HG03457 (cell line): ENCODE results near the gene COL4A1.

Experiments used
- ATAC-seq: cut with Tn5 transposase; IDR thresholded peaks from one replicate; pipeline ENCODE4 v1.9.1; 2021; ENCODE audit warnings: moderate number of reproducible peaks; ENCODE audit not compliant: unreplicated experiment

COL4A1 gene

DNA sequence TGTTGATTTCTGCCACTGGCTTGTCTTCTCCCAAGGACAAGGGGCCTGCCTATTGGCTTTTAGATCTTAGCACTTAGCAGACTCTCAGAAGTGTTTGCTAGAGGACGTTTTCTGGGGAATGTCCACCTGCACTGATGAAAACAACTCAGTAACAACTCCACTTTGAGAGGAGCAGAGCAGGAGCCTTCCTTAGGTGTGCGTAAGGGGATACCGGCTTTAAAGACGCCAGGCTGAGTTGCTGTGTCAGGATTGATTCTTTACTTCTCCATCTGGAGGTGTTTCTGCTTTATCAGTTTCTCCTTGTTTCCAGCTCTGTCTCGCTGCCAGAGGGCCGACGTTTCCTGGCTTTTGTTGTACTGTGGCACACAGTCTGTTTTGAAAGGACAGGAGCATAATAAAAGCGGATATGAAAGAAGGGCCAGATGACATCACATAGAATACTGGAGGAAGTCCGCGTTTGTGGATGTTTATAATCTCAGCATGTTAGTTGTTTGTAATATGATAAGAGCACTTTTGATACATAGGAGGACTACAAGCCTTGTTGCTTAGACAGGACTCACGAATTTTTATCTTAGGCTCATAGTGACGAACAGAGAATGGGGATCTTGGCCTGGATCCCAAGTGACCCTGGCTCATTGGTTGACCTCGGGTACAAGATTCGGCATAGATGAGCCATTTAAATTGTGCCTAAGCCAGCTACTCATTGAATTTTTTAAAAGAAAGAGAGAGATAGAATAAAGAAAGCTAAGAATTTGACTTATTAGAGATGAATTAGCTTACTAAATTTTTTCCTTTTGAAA is 34.7 kb upstream of the COL4A1 start:
- peak; percentile 53 for ATAC-seq

DNA sequence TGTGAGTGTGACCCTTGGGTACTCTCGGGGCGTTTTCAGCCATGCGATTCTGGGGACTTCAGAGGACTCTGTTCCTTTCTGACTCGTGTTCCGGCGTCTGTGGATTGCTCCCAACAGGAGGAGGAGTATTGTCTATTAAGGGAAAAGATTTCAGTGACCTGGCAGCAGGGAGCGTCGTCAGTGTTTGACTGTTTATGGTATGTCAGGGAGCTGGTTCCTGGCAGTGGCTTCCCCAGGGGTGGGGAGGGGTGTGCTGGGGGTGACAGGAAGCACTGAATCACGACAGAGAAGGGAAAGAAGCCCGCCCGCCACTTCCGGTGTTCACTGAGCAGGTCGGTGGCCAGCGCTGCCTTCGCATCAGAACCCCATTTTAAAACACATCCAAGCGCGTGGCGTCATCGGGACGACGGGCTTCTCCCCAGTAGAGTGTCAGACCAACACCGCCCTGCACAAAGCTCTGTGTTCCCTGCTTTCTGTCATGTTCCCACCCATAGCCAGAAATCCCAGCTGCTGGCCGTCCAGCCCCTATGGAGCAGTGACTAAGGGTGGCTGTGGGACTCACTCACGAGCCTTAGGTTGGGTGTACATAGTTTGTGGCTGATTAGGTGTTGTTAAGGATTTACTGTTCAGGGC is 34.0 kb upstream of the COL4A1 start:
- no peak for ATAC-seq

DNA sequence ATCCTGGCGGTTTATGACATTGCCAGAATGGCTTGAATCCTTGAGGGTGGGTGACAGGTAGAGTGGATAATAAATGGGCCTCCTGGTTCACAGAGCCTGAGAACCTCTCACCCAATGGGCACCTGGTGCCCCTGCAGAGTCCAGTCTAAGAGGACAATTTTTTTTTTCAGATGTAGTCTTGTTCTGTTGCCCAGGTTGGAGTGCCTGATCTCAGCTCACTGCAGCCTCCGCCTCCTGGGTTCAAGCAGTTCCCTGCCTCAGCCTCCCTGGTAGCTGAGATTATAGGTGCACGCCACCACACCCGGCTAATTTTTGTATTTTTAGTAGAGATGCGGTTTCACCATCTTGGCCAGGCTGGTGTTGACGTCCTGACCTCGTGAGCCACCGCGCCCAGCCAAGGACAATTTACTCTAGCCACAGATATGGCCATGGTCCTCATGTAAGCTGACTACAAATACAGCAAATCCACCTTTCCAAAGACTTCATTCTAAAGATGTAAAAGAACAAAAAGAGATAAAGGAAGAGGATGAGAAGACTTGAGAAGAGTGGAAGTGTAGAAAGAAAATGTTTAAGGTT is 33.1 kb upstream of the COL4A1 start:
- ATAC-seq = no peak

DNA sequence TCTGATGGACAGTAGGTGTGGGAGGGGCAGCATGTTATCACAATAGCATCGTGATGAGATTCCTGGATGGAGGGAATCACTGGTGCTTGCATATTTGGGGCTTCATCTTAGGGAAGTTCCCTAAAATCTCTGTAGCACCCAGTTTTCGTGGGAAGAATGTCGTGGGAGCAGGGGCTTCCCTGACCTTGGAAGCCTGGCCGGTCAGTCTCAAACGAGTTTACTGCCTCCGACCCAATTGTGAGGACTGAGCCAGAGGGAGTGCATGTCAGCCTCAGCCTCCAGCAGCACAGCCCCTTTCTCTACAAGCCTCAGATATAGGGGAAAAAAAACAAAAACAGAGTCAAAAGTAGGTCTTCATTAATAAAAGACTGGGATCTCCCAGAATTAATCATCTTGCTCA is 32.3 kb upstream of the COL4A1 start:
- no peak for ATAC-seq

DNA sequence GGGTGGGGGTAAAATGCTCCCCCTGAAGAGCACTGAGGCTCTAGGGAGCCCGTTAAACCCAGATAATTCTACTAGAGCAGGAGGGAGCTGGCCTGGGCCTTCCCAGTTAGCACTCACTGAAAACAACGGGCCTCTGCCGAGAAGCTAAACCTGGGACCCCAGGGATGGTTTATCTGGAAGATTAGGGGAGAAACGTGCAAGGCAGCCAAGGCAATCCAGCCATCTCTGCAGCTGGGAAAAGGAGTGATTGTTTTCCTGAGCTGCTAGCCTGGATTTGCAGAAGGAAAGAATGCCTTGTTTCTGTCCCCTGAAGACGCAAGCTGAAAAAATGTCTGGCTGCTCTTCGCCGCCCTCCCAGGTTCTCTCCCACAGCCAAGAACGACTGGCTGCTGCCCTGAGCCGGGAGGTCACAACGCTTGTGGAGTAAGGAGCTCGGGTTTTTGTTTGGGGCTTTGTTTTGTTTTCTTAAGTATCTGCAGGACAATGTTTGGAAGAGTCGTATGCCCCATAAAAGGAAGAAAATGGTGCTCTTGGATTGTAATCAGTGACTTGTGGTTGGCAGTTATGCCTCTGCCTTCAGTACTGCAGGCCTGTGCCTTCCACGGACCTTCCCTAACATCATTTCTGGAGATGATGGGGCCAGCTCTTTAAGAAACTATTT is 31.6 kb upstream of the COL4A1 start:
- ATAC-seq = no peak

DNA sequence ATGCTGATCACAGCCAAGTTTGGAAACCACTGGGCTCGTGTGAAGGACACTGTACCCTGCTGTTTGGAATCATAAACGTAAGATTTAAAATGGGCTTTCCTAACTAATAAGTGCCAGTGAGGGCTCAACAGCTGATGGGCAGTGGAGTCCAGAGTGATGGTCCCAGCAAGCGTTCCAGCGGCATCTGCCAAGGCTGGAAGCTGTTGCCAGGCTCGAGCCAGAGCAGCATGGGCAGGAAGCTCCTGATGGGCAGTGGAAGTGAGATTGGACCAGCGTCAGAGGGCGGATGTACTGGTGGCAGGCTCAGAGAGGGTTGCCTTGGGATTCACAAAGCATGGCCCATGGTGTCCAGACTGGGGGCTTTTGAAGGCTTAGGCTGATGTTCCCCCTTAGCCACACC is 30.3 kb upstream of the COL4A1 start:
- no peak for ATAC-seq

DNA sequence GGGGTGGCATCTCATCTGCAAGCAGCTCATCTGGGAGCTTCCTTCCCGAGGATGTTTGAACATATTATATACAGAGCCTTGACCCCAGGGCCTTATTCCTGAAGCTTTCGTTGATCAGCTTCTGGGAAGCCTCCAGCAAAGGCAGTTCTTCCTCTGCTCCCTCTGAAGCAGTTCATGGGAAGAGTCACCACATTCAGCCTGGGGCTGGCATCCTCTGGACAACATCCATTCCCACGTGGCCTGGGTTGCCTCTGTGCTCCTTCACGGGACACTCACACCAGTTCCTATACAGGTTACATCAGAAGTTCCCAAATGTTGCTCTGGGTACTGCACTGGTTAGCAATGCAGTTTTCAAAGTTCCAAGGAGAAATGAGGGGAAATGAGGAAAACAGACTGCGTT is 29.7 kb upstream of the COL4A1 start:
- no peak for ATAC-seq

DNA sequence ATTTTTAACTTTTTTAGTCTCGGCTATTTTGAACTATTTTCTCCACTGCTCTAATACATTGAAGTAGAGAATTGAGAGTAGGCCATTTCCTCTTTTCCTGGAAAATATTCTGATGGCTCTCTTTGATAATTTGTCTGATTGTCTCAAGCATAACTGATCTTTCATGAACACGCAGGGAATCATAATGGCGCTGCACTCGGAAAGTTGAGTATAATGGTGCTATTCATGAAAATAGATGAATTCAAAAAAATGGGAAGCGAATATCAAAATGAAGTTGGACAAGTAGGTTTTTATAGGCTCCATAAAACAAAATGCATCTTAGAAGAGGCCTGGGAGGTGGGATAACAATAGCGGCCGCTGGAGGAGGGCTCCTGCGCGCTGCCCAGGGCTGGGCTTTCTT is 29.2 kb upstream of the COL4A1 start:
- ATAC-seq = no peak

DNA sequence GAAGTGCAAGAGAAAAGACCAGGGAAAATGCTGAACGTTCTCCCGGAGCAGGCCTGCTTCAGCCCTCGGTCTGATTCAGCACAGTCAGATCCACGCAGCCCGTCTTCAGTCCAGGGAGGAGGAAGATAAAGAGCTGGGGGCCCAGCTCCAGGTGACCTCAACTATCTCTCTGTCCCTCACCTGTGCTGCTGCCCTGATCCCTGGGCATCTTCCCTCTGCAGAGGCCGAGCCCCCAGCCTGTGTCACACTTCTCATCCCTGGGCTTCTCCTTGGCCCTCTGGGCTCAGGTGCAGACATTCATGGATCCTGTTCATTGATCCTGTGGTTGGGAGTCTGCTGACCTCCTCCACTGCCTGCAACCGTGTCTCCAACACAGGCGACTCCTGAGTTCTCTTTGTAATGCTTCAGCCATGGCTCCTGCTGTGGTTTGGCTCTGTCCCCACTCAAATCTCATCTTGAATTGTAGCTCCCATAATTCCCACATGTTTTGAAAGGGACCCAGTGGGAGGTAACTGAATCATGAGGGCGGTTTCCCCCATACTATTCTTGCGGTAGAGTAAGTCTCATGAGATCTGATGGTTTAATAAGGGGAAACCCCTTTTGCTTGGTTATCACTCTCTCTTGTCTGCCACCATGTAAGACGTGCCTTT is 28.0 kb upstream of the COL4A1 start:
- ATAC-seq = no peak

DNA sequence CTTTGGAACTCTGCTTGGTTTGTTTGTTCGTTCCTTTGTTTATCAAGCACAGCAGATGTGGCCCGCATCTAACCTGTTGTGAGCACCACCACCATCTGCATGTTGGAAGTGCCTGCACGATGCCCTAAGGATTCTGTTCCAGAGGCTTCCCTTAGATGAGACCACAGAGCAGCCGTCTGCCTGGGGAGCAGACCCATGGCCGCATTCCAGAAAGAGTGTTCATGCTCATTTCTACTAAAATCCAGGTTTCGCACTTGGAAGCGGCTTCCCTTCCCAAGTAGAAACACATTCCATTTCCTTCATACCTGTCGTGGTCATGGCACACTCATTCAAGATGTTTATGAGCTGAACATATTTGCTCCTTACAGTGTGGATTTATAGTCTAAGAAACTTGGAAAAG is 27.3 kb upstream of the COL4A1 start:
- ATAC-seq = no peak

DNA sequence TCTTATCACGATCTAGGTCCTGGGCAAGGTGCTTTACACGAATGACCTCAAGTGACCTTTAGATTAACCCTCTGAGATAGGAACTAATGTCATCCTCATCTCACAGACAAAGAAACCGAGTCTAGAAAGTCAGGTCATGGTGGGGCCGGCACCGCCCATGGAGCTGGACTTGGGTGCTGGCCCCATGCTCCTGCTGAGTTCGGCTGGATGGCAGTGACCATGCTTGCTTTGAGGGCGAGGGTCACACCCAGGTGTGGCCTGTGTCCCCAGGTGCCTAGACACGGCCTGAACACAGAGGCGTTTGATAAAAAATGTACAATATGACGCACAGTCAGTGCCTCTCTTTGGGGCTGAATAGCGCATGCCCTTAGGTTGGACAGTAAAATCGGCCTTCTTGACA is 26.9 kb upstream of the COL4A1 start:
- no peak for ATAC-seq

DNA sequence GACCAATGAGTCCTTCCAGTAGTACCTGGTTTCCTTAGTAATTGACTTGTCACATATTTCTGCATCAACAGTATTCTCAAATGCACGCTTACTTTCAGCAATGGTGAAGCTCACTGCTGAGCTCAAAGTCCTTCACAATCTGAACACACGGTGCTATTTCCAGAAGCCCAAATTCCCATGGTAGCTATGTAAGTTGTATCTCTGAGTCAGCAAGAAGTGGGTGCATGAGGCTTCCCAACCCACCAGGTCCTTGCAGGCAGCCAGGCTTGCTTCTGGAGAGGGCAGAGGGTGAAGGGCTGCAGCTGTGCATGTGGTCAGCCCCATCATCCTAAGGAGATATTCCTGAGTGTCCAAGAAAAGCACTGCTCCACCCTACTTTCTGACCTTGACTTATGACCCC is 25.8 kb upstream of the COL4A1 start:
- no peak for ATAC-seq

DNA sequence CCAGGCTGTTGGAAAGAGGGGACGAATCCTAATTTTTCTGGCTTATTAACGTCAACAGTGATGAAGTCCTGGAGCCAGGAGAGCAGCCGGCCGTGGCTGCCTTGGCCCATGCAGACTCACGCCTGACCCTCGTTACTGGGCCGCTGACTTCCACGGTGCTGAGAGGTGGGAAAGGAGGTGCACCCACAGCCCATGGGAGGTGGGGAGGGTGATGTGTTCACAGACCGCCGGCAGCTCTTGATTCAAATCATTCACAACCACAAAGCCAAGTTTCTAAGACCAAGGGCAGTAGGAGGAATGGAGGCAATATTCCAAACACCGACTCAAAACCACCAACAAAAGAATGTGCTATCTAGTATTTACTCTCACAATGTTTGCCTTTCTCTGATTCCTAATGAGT is 24.4 kb upstream of the COL4A1 start:
- ATAC-seq = no peak

DNA sequence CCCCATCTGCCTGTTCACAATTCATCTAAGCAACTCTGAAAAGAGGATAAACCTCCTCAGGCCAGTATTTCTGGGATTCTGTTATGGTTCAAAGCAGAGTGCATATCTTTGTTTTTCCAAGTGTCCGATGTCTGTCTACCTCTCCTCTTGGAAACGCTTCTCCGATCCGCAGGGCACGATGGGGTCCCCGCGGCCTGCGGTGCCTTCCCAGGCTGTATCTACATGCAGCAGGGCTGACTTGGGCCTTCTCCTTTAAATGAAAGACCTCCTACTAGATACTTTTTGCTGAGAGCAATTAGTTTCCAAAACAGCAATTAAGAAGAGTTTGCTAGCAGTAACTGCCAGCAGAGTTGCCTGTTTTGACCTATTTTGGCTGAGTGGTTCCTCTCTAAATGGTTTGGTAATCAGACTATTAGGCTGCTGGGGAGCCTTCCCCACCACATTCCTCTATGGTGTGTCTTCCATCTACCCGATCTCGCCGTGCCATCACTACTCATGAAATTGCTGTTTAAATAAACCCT is 23.6 kb upstream of the COL4A1 start:
- no peak for ATAC-seq

DNA sequence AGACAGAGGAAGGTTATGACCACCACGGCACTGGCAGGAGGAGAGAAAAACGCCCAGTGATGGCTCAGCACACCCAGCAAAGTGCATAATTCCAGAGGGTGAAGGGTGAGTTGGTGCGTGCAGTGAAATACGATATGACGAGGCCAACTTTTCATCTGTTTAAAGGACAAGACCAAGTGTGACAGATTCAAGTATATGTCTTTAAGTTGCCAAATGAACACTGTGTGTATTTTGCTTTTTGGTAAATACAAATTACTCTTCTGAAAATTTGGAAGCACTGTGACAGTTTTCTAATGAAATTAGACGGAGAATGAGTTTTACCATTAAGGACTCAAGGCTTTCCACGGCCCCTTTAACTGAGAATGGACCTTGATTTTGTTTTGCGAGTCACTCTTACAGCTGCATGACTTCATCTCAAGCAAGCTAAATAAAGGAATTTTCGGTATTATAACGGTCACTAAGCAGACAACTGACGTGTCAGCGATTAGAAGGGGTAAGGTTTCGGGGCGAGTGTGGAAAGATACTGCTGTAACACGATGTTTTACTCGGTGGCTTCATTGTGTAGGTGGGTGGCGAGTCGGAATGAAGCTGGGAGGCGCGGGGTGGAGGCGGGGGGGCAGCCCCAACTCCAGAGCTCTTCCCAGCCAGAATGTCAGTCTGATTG is 23.0 kb upstream of the COL4A1 start:
- ATAC-seq = no peak

DNA sequence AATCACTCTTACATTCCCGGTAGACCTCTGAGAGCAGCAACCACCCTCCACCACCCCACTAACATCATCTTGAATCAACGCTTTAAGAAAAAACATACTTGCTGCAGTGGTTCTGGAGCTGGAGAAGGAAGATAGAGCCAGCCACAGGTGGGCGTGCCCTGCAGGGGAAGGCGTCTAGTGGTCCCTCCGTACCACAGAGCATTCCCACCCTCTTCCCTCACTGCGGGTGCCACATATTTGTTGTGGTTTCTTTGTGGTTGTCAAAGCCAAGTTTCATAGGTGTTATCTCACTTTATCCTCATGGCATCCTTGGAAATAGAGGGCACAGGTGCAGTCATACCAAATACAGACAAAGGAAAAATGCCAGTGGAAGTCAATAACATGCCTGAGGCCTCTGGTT is 22.3 kb upstream of the COL4A1 start:
- no peak for ATAC-seq

DNA sequence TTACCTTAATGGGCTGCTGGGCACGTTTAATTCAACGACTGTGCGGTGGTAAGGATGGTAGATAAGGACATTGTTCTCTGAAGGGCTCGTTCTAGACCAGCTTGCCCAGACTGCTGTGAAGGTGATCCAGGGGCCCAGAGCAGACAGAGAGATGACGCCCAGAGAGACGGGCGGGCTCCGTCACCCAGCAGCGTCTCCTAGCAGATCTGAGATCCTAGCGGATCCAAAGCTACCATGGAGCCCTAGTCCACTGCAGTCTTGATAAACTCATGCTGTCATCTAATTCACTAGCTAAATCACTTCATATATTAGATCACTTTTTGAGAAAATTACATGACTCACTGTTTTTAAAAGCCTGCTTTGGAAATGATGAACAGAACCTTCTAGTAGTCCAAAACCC is 21.6 kb upstream of the COL4A1 start:
- no peak for ATAC-seq

DNA sequence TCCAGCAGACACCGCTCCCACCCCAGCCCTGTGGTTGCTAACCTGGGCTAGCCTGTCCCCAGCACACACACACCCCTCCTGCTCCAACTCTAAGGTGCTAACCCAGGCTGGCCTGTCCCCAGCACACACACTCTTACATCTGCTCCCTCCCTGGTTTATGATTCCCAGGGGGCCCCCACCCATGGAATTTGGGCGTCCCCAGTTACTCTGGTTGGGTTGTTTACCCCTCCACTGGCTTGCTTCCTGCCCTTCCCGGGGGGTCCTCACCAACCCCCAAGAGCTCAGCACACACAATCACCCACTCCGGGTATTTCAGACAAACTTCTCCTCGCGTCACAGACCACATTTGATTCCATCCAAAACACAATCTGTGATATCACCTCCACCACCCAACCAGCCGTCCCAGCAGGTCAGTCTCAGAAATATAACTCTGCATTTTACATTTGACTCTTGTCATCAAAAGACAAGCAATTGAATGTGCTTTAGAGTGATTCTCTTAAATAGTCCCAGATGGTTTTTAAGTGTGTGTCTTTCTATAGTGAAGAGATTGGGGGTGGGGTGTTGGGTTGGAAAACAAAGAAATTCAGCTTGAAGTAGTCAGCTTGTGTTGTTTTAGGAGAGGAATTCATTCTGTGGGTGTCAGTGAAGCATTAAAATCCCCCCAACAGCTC is 20.2 kb upstream of the COL4A1 start:
- no peak for ATAC-seq

DNA sequence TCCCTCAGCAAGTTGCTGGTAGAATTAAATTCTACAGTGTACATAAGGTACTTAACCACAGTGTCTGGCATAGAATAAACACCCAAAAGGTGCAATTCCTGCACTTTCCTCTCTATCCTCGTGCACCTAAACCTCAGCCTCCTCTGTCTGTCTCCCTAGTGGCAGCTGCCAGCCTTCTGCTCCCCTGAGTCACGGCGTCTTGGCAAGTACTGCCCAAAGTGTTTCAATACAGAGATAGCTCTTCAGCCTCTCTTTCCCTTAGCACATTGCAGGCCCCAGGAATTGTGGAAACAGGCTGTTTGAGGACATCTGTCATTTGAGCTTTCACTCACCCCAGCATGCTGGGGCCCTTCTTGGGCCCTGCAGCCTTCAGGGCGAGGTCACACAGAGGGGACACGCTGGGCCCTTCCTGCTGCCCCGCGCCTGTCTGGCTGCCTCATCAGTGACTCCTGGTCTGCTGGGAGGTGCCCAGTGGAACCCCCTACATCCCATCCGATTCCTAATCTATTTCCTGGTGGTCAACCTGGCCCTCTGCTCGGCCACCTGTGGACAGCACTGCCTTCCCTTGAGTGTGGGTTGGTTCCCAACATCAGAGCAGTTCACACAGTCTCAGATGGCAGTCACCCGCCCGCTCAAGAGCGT is 19.4 kb upstream of the COL4A1 start:
- ATAC-seq = no peak
